IgD-negative memory B cell (primary cell): ENCODE measurements around the gene ARVCF. TPM values are rescaled to one million over a fixed set of nuclear protein-coding genes. Genes with fewer than 3 reads are reported as not detected.

ENCODE experiments used
- H3K27ac Mint-ChIP-seq, 3 donors: one replicate each; pipeline ENCODE4 v1.8.0; 2020 to 2022; ENCODE audit warnings: mild to moderate bottlenecking in 3 of 3, mixed read lengths in 3 of 3, moderate library complexity in 1 of 3
- H3K27me3 Mint-ChIP-seq: one replicate; pipeline ENCODE4 v1.8.0; 2021; ENCODE audit warnings: mixed read lengths
- H3K36me3 Mint-ChIP-seq: one replicate; pipeline ENCODE4 v1.8.0; 2020; ENCODE audit warnings: mild to moderate bottlenecking, mixed read lengths
- H3K4me1 Mint-ChIP-seq, 3 donors: one replicate each; pipeline ENCODE4 v1.8.0; 2020 to 2022; ENCODE audit warnings: mixed read lengths in 3 of 3, mild to moderate bottlenecking in 1 of 3
- H3K4me3 Mint-ChIP-seq, 4 donors: one replicate each; pipeline ENCODE4 v1.8.0; 2020 to 2022; ENCODE audit warnings: mild to moderate bottlenecking in 4 of 4, mixed read lengths in 4 of 4, moderate library complexity in 3 of 4
- H3K9me3 Mint-ChIP-seq, 3 donors: one replicate each; pipeline ENCODE4 v1.8.0; 2020 to 2021; ENCODE audit warnings: mixed read lengths in 3 of 3, mild to moderate bottlenecking in 1 of 3
- polyA plus RNA-seq: library from polyadenylated mRNA; unstranded; fragments of 300-500 nt; fragmentation: Illumina TruSeq; gene quantifications from one replicate; pipeline ENCODE4 v1.2.3, GENCODE V29; 2021

ARVCF gene
- polyA plus RNA-seq, 1 donor from 2014 or later = 0.16 TPM

GRCh38 chr22:20009018-20009491 lies 7.6 kb downstream of the ARVCF start:
- Mint-ChIP-seq H3K9me3 (peaks cover 0 to 5% (median 0%) of the 10 kb centered on the region in 3 donors), H3K27ac (no peak overlapping the region), H3K27me3 (no peaks in the 10 kb centered on the region), H3K36me3 (no peaks in the 10 kb centered on the region), H3K4me1 (no peaks in the 10 kb centered on the region), H3K4me3 (no peak overlapping the region)

GRCh38 chr22:20008221-20008995 lies 8.2 kb downstream of the ARVCF start:
- H3K27me3 Mint-ChIP-seq = no peaks in the 10 kb centered on the region
- H3K9me3 Mint-ChIP-seq = peaks cover 2 to 11% (median 4%) of the 10 kb centered on the region in 3 donors
- no peak overlapping the region for H3K27ac Mint-ChIP-seq
- H3K36me3 Mint-ChIP-seq = no peaks in the 10 kb centered on the region
- H3K4me1 Mint-ChIP-seq = no peaks in the 10 kb centered on the region
- no peak overlapping the region for H3K4me3 Mint-ChIP-seq

- Mint-ChIP-seq H3K4me1 (no peaks in the 10 kb centered on the region), H3K9me3 (peaks cover 7 to 16% (median 10%) of the 10 kb centered on the region in 3 donors), H3K27ac (no peak overlapping the region), H3K27me3 (no peaks in the 10 kb centered on the region), H3K36me3 (no peaks in the 10 kb centered on the region), H3K4me3 (no peak overlapping the region)
These were observed 12.2 kb downstream of the ARVCF start for GRCh38 chr22:20004464-20004863.

GRCh38 chr22:20003304-20003703 lies 13.3 kb downstream of the ARVCF start:
- Mint-ChIP-seq H3K36me3 (no peaks in the 10 kb centered on the region), H3K27ac (no peak overlapping the region), H3K27me3 (no peaks in the 10 kb centered on the region), H3K4me3 (no peak overlapping the region), H3K9me3 (peaks cover 7 to 16% (median 10%) of the 10 kb centered on the region in 3 donors), H3K4me1 (no peaks in the 10 kb centered on the region)

GRCh38 chr22:20002636-20003035 lies 14.0 kb downstream of the ARVCF start:
- Mint-ChIP-seq H3K9me3 (peaks cover 7 to 16% (median 10%) of the 10 kb centered on the region in 3 donors), H3K4me3 (no peak overlapping the region), H3K27me3 (no peaks in the 10 kb centered on the region), H3K36me3 (no peaks in the 10 kb centered on the region), H3K4me1 (no peaks in the 10 kb centered on the region), H3K27ac (no peak overlapping the region)

GRCh38 chr22:20002128-20002527 lies 14.5 kb downstream of the ARVCF start:
- H3K27ac Mint-ChIP-seq = no peak overlapping the region
- H3K9me3 Mint-ChIP-seq = peaks cover 7 to 16% (median 10%) of the 10 kb centered on the region in 3 donors
- H3K4me1 Mint-ChIP-seq = no peaks in the 10 kb centered on the region
- H3K4me3 Mint-ChIP-seq = no peak overlapping the region
- no peaks in the 10 kb centered on the region for H3K36me3 Mint-ChIP-seq
- H3K27me3 Mint-ChIP-seq = no peaks in the 10 kb centered on the region

- no peak overlapping the region for H3K4me3 Mint-ChIP-seq
- no peaks in the 10 kb centered on the region for H3K4me1 Mint-ChIP-seq
These were observed 15.5 kb downstream of the ARVCF start for GRCh38 chr22:20001082-20001638.

GRCh38 chr22:20000246-20001081 lies 16.2 kb downstream of the ARVCF start:
- Mint-ChIP-seq H3K27ac (no peak overlapping the region), H3K27me3 (no peaks in the 10 kb centered on the region), H3K36me3 (no peaks in the 10 kb centered on the region)

More at GRCh38 chr22:20001082-20001638, 15.5 kb downstream of the ARVCF start:
- Mint-ChIP-seq H3K27ac (no peak overlapping the region), H3K27me3 (no peaks in the 10 kb centered on the region), H3K36me3 (no peaks in the 10 kb centered on the region), H3K9me3 (peaks cover 7 to 16% (median 10%) of the 10 kb centered on the region in 3 donors)

GRCh38 chr22:19998991-19999820 lies 17.4 kb downstream of the ARVCF start:
- Mint-ChIP-seq H3K4me1 (no peaks in the 10 kb centered on the region), H3K27me3 (no peaks in the 10 kb centered on the region), H3K36me3 (no peaks in the 10 kb centered on the region), H3K4me3 (no peak overlapping the region), H3K9me3 (peaks cover 7 to 12% (median 10%) of the 10 kb centered on the region in 3 donors), H3K27ac (no peak overlapping the region)

More at GRCh38 chr22:20000246-20001081, 16.2 kb downstream of the ARVCF start:
- H3K4me3 Mint-ChIP-seq = no peak overlapping the region
- H3K4me1 Mint-ChIP-seq = no peaks in the 10 kb centered on the region
- H3K9me3 Mint-ChIP-seq = peaks cover 7 to 16% (median 10%) of the 10 kb centered on the region in 3 donors

- Mint-ChIP-seq H3K9me3 (peaks cover 4 to 6% (median 5%) of the 10 kb centered on the region in 3 donors), H3K4me3 (no peak overlapping the region), H3K27ac (no peak overlapping the region), H3K4me1 (peaks cover 0 to 1% (median 0%) of the 10 kb centered on the region in 3 donors), H3K36me3 (no peaks in the 10 kb centered on the region), H3K27me3 (no peaks in the 10 kb centered on the region)
These were observed 18.2 kb downstream of the ARVCF start for GRCh38 chr22:19998232-19998951.

GRCh38 chr22:19997561-19998231 lies 18.9 kb downstream of the ARVCF start:
- no peaks in the 10 kb centered on the region for H3K36me3 Mint-ChIP-seq
- H3K4me1 Mint-ChIP-seq = peaks cover 0 to 1% (median 0%) of the 10 kb centered on the region in 3 donors
- no peak overlapping the region for H3K4me3 Mint-ChIP-seq
- H3K27me3 Mint-ChIP-seq = no peaks in the 10 kb centered on the region
- H3K27ac Mint-ChIP-seq = no peak overlapping the region
- peaks cover 0 to 5% (median 0%) of the 10 kb centered on the region in 3 donors for H3K9me3 Mint-ChIP-seq

- Mint-ChIP-seq H3K4me3 (no peak overlapping the region), H3K4me1 (peaks cover 0 to 1% (median 0%) of the 10 kb centered on the region in 3 donors), H3K27me3 (no peaks in the 10 kb centered on the region), H3K36me3 (no peaks in the 10 kb centered on the region), H3K9me3 (peaks cover 0 to 2% (median 0%) of the 10 kb centered on the region in 3 donors), H3K27ac (no peak overlapping the region)
These were observed 19.8 kb downstream of the ARVCF start for GRCh38 chr22:19996694-19997384.
